Astrocyte (in vitro differentiated cells and primary cell): ENCODE data around the gene SPSB3. TPM values are rescaled to one million over a fixed set of nuclear protein-coding genes. Genes with fewer than 3 reads are reported as not detected.

Source experiments
- DNase-seq: peaks from one replicate; pipeline ENCODE4 v3.0.0-alpha.2; 2010; ENCODE audit warnings: low read depth
- FAIRE-seq: peaks from 2 replicates; lab custom pipeline; 2011; peaks lifted over from hg19 to GRCh38; lab: Jason Lieb, UNC
- H2AFZ ChIP-seq: 2 replicates; pipeline ENCODE4 v1.6.0; 2012; ENCODE audit warnings: low read depth, low read length, inconsistent platforms
- H3K27ac ChIP-seq: 2 replicates; pipeline ENCODE4 v1.5.1; 2011; ENCODE audit warnings: low read depth, low read length, inconsistent platforms
- H3K27me3 ChIP-seq: 2 replicates; pipeline ENCODE4 v1.6.0; 2011; ENCODE audit warnings: low read length, inconsistent platforms; ENCODE audit not compliant: insufficient read depth
- H3K36me3 ChIP-seq: 2 replicates; pipeline ENCODE4 v1.5.1; 2011; ENCODE audit warnings: low read length, inconsistent platforms; ENCODE audit not compliant: insufficient read depth
- H3K4me1 ChIP-seq: 2 replicates; pipeline ENCODE4 v1.5.1; 2011; ENCODE audit warnings: low read length, inconsistent platforms; ENCODE audit not compliant: insufficient read depth
- H3K4me2 ChIP-seq: 2 replicates; pipeline ENCODE4 v1.6.0; 2012; ENCODE audit warnings: low read length, inconsistent platforms
- H3K4me3 ChIP-seq: 2 replicates; pipeline ENCODE4 v1.5.1; 2011; ENCODE audit warnings: low read depth, mild to moderate bottlenecking, low read length, inconsistent platforms; ENCODE audit not compliant: insufficient read depth
- H3K79me2 ChIP-seq: 2 replicates; pipeline ENCODE4 v1.6.0; 2012; ENCODE audit warnings: mild to moderate bottlenecking, low read length, inconsistent platforms; ENCODE audit not compliant: insufficient read depth
- H3K9ac ChIP-seq: 2 replicates; pipeline ENCODE4 v1.6.0; 2012; ENCODE audit warnings: mild to moderate bottlenecking, low read length, inconsistent platforms
- H3K9me3 ChIP-seq: 2 replicates; pipeline ENCODE4 v1.5.1; 2012; ENCODE audit warnings: low read depth, mild to moderate bottlenecking, low read length, inconsistent platforms; ENCODE audit not compliant: insufficient read depth
- H4K20me1 ChIP-seq: 2 replicates; pipeline ENCODE4 v1.6.0; 2012; ENCODE audit warnings: low read length, inconsistent platforms; ENCODE audit not compliant: insufficient read depth
- H3K27ac Mint-ChIP-seq: one replicate; pipeline ENCODE4 v1.8.0; 2021; ENCODE audit warnings: mild to moderate bottlenecking, mixed read lengths; ENCODE audit not compliant: unreplicated experiment
- H3K27me3 Mint-ChIP-seq: one replicate; pipeline ENCODE4 v1.8.0; 2021; ENCODE audit warnings: low read depth, mixed read lengths; ENCODE audit not compliant: unreplicated experiment
- H3K36me3 Mint-ChIP-seq: one replicate; pipeline ENCODE4 v1.8.0; 2021; ENCODE audit warnings: low read depth, mixed read lengths; ENCODE audit not compliant: unreplicated experiment
- H3K4me1 Mint-ChIP-seq: one replicate; pipeline ENCODE4 v1.8.0; 2021; ENCODE audit warnings: low read depth, mixed read lengths; ENCODE audit not compliant: unreplicated experiment
- H3K4me3 Mint-ChIP-seq: one replicate; pipeline ENCODE4 v1.8.0; 2021; ENCODE audit warnings: mild to moderate bottlenecking, moderate library complexity, mixed read lengths; ENCODE audit not compliant: unreplicated experiment
- H3K9me3 Mint-ChIP-seq: one replicate; pipeline ENCODE4 v1.8.0; 2021; ENCODE audit warnings: mild to moderate bottlenecking, mixed read lengths; ENCODE audit not compliant: unreplicated experiment
- CTCF ChIP-seq: IDR thresholded peaks from 2 replicates; pipeline ENCODE4 v1.5.1; 2011; ENCODE audit warnings: low read depth, mild to moderate bottlenecking, inconsistent platforms, low read length, moderate library complexity; ENCODE audit not compliant: insufficient read depth
- EZH2 ChIP-seq: IDR thresholded peaks from 2 replicates; pipeline ENCODE4 v1.6.1; 2012; ENCODE audit warnings: mild to moderate bottlenecking, low read length, inconsistent platforms; ENCODE audit not compliant: insufficient read depth
- total RNA-seq: library from RNA; stranded (reverse); gene quantifications from 2 replicates; pipeline ENCODE4 v1.2.1, GENCODE V29; 2021

Gene SPSB3
- total RNA-seq, 1 donor from 2014 or later, result 23.3 TPM

GRCh38 chr16:1779741-1780676, 2.4 kb downstream of the SPSB3 start:
- H3K9me3 ChIP-seq, result no peaks in the 10 kb centered on the region
- no peak overlapping the region for H3K27ac ChIP-seq
- H3K4me3 ChIP-seq, result no peak overlapping the region
- H3K4me1 ChIP-seq, result peaks cover 12% of the 10 kb centered on the region
- peaks cover 47% of the 10 kb centered on the region for H3K79me2 ChIP-seq
- peaks cover under 1% of the 10 kb centered on the region for H3K36me3 ChIP-seq
- FAIRE-seq (no peak), DNase-seq (no peak)
- no peak overlapping the region for H3K9ac ChIP-seq
- H3K4me2 ChIP-seq, result no peak overlapping the region
- Mint-ChIP-seq H3K36me3 (peaks cover 2% of the 10 kb centered on the region), H3K27me3 (no peaks in the 10 kb centered on the region), H3K4me3 (peak overlapping the region; percentile 94), H3K9me3 (no peaks in the 10 kb centered on the region), H3K4me1 (peaks cover 9% of the 10 kb centered on the region), H3K27ac (peak overlapping the region; percentile 95)
- H3K27me3 ChIP-seq, result no peaks in the 10 kb centered on the region
- no peak overlapping the region for H2AFZ ChIP-seq
- H4K20me1 ChIP-seq, result peaks cover 38% of the 10 kb centered on the region
- TF ChIP-seq CTCF (no peak), EZH2 (no peak)

GRCh38 chr16:1779234-1779701, 3.1 kb downstream of the SPSB3 start:
- peaks cover 45% of the 10 kb centered on the region for H4K20me1 ChIP-seq
- peaks cover 16% of the 10 kb centered on the region for H3K4me1 ChIP-seq
- no peaks in the 10 kb centered on the region for H3K27me3 ChIP-seq
- peaks cover 47% of the 10 kb centered on the region for H3K79me2 ChIP-seq
- Mint-ChIP-seq H3K27ac (no peak overlapping the region), H3K36me3 (peaks cover 2% of the 10 kb centered on the region), H3K4me1 (peaks cover 9% of the 10 kb centered on the region), H3K4me3 (no peak overlapping the region), H3K9me3 (no peaks in the 10 kb centered on the region), H3K27me3 (no peaks in the 10 kb centered on the region)
- TF ChIP-seq CTCF, result no peak
- no peak for TF ChIP-seq EZH2
- no peaks in the 10 kb centered on the region for H3K36me3 ChIP-seq
- H3K4me3 ChIP-seq, result no peak overlapping the region
- no peak overlapping the region for H3K27ac ChIP-seq
- H2AFZ ChIP-seq, result no peak overlapping the region
- H3K9me3 ChIP-seq, result no peaks in the 10 kb centered on the region
- no peak overlapping the region for H3K4me2 ChIP-seq
- no peak for DNase-seq
- H3K9ac ChIP-seq, result no peak overlapping the region
- FAIRE-seq, result no peak
